Transverse colon (tissue), 4 donors: ENCODE measurements around the gene ARMC2. TPM values are rescaled to one million over a fixed set of nuclear protein-coding genes. Genes with fewer than 3 reads are reported as not detected.

Experiments
- DNase-seq: peaks from one replicate; pipeline ENCODE4 v3.0.0-alpha.2; 2019
- H3K27ac ChIP-seq, 4 donors: fragments of 200-600 bp; sonication (generic); 2 replicates each; pipeline ENCODE4 v1.5.1; 2016 to 2018; ENCODE audit warnings: inconsistent platforms in 4 of 4
- H3K27me3 ChIP-seq: fragments of 200-600 bp; sonication (generic); 2 replicates; pipeline ENCODE4 v1.5.1; 2017; ENCODE audit warnings: inconsistent platforms
- H3K36me3 ChIP-seq, 4 donors: fragments of 200-600 bp; sonication (generic); 2 replicates each; pipeline ENCODE4 v1.5.1; 2017 to 2019; ENCODE audit warnings: inconsistent platforms in 4 of 4
- H3K4me1 ChIP-seq, 4 donors: fragments of 200-600 bp; sonication (generic); 2 replicates each; pipeline ENCODE4 v1.5.1; 2017 to 2020; ENCODE audit warnings: inconsistent platforms in 4 of 4
- H3K4me3 ChIP-seq, 4 donors: fragments of 200-600 bp; sonication (generic); 1 replicate in 1 of 4; 2 replicates in 3 of 4; pipeline versions ENCODE4 v1.5.1 to v1.6.1; 2017 to 2019; ENCODE audit warnings: inconsistent platforms in 4 of 4
- H3K9me3 ChIP-seq, 2 donors: fragments of 200-600 bp; sonication (generic); 2 replicates each; pipeline ENCODE4 v1.5.1; 2017 to 2019; ENCODE audit warnings: inconsistent platforms in 2 of 2
- EP300 ChIP-seq: sonication (generic); formaldehyde crosslinking; IDR thresholded peaks from one replicate; pipeline ENCODE4 v1.6.1; 2017; ENCODE audit warnings: antibody characterized with exemption, low read depth
- POLR2A ChIP-seq: fragments of 450-650 bp; IDR thresholded peaks from one replicate; pipeline ENCODE4 v1.6.1; 2016; ENCODE audit warnings: antibody characterized with exemption, mild to moderate bottlenecking, moderate library complexity
- POLR2AphosphoS5 ChIP-seq, 3 donors: sonication (generic); formaldehyde crosslinking; IDR thresholded peaks; one replicate each; pipeline ENCODE4 v1.6.1; 2016; ENCODE audit warnings: antibody characterized with exemption in 3 of 3
- WGBS, 2 donors: methylation state at CpG; one replicate each; pipeline ENCODE4 v1.1.5; 2018; ENCODE audit warnings: low coverage in 1 of 2; 5-methylcytosine and 5-hydroxymethylcytosine counted together
- in situ Hi-C, 4 donors: fragments of 200-750 bp; cut with MboI; loops; one replicate each; pipeline versions ENCODE4 v1.15.0 to v1.15.1; 2017; ENCODE audit warnings: low sequenced_read_pairs in 3 of 4, low pct_ligation_motif_present in 1 of 4, low pct_unique_long_range_greater_than_20kb in 1 of 4
- intact Hi-C: fragments of 100-400 bp; cut with DNase I; formaldehyde crosslinking; loops from one replicate; pipeline ENCODE4 v1.15.1; 2023; ENCODE audit warnings: low total_unique reads
- total RNA-seq, 4 donors: library from RNA; depleted of rRNA; stranded (reverse); fragments of >200 nt; gene quantifications; one replicate each; pipeline ENCODE4 v1.1.0, GENCODE V29; 2016
- TF ChIP-seq, protein P1 (sequence below), 5 experiments: fragments of 200-600 bp in 3 of 5; fragments of 450-650 bp in 2 of 5; sonication (generic) in 3 of 5; IDR thresholded peaks; 1 replicate in 2 of 5; 2 replicates in 3 of 5; pipeline ENCODE4 v1.5.1; 2016 to 2017; ENCODE audit warnings: antibody characterized with exemption in 5 of 5, inconsistent platforms in 3 of 5, mild to moderate bottlenecking in 2 of 5, moderate library complexity in 1 of 5

Gene ARMC2
- total RNA-seq, 4 donors from 2014 or later: 2.0 to 7.5 (median 3.0) TPM

DNA sequence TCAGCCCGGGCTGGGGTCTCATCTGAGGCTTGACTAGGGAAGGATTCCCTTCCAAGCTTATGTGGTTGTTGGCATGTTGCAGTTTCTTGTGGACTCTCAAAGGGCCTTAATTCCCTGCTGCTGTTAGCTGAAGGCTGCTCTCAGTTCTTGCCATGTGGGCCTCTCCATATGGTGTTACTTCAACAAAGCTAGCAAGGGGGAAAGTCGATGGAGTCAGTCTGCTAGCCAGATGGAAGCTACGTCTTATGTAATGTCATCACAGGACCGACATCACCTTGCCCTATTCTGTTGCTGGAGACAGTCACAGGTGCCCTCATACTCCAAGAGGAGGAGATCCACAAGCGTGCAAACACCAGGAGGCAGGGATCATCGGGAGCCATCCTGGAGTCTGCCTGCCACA, 43.3 kb upstream of the ARMC2 start:
- DNase-seq: no peak
- no peaks in the 10 kb centered on the region for H3K9me3 ChIP-seq
- intact Hi-C loops: no loop called here
- in situ Hi-C loops: no loop called here
- TF ChIP-seq POLR2AphosphoS5 (IDR thresholded peaks at IDR 0.05) (no peak), EP300 (no peak), POLR2A (no peak)
- TF ChIP-seq, protein P1, sequence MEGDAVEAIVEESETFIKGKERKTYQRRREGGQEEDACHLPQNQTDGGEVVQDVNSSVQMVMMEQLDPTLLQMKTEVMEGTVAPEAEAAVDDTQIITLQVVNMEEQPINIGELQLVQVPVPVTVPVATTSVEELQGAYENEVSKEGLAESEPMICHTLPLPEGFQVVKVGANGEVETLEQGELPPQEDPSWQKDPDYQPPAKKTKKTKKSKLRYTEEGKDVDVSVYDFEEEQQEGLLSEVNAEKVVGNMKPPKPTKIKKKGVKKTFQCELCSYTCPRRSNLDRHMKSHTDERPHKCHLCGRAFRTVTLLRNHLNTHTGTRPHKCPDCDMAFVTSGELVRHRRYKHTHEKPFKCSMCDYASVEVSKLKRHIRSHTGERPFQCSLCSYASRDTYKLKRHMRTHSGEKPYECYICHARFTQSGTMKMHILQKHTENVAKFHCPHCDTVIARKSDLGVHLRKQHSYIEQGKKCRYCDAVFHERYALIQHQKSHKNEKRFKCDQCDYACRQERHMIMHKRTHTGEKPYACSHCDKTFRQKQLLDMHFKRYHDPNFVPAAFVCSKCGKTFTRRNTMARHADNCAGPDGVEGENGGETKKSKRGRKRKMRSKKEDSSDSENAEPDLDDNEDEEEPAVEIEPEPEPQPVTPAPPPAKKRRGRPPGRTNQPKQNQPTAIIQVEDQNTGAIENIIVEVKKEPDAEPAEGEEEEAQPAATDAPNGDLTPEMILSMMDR (IDR thresholded peaks at IDR 0.05): no peak
- H3K36me3 ChIP-seq: no peaks in the 10 kb centered on the region
- H3K4me1 ChIP-seq: peaks cover 0 to 21% (median 0%) of the 10 kb centered on the region in 4 donors
- no peaks in the 10 kb centered on the region for H3K27me3 ChIP-seq
- H3K4me3 ChIP-seq: no peak overlapping the region
- no peak overlapping the region for H3K27ac ChIP-seq
- WGBS, 2 donors: 100% methylated on average over 1 to 6 of the region's 6 CpGs

DNA sequence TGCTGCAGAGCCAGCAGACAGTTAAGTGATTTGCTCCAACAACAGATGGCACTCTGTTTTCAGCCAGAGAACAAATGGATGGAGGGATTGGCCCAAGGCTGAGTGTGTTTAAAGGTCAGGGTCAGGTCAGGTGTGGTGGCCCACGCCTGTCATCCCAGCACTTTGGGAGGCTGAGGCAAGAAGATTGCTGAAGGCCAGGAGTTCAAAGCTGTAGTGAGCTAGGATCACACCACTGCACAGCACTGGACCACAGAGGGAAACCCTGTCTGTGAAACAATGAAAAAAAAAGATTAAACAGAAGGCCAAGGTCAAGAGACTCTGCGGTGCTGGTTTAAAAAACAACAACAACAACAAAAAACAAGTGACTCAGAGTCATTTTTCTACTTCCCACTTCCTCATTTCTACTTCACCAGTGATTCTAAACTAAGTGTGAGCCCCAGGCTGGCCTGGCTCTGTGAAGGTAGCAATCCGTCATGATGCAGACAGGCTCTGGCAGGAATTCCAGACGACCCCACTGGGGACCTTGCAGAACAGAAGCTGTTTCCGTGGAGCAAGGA, 42.5 kb upstream of the ARMC2 start:
- Histone ChIP-seq H3K27ac (peak overlapping the region in 2 of 4 donors; percentile 8 to 10), H3K36me3 (no peaks in the 10 kb centered on the region), H3K9me3 (no peaks in the 10 kb centered on the region), H3K4me3 (no peak overlapping the region), H3K4me1 (peaks cover 0 to 15% (median 0%) of the 10 kb centered on the region in 4 donors), H3K27me3 (no peaks in the 10 kb centered on the region)
- 43 to 55% methylated on average over 5 of the region's 5 CpGs for WGBS, 2 donors
- no peak for TF ChIP-seq POLR2AphosphoS5 (IDR thresholded peaks at IDR 0.05)
- TF ChIP-seq, protein P1 (IDR thresholded peaks at IDR 0.05): no peak
- TF ChIP-seq POLR2A: no peak
- no peak for TF ChIP-seq EP300
- DNase-seq: no peak
- intact Hi-C loops: no loop called here
- in situ Hi-C loops: no loop called here

DNA sequence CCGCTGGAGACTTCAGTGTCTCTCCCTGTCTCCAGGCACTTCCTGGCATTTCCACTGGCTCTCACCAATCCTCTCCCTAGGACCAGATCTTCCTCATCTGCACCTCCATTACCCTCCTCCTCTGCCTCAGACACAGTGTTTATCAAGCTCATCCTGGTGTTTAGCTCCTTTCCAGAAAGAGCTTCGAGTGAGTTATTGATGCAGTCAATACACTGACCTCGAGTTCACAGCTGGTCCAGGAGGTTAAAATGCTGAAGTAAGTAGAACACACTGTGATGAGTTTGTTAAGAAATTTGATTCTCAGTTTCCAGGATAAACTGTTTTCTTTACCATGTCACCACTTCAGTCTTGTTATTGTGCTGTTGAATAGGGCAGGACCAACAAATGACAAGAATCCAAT, 42.1 kb upstream of the ARMC2 start:
- 46 to 65% methylated on average over 2 to 3 of the region's 3 CpGs for whole genome bisulfite sequencing, 2 donors
- H3K27ac ChIP-seq: peak overlapping the region in 2 of 4 donors; percentile 8 to 10
- DNase-seq: no peak
- no peaks in the 10 kb centered on the region for H3K9me3 ChIP-seq
- no peaks in the 10 kb centered on the region for H3K36me3 ChIP-seq
- H3K4me1 ChIP-seq: peaks cover 0 to 11% (median 0%) of the 10 kb centered on the region in 4 donors
- H3K27me3 ChIP-seq: no peaks in the 10 kb centered on the region
- intact Hi-C loops: no loop called here
- TF ChIP-seq POLR2A (no peak), EP300 (no peak), POLR2AphosphoS5 (IDR thresholded peaks at IDR 0.05) (no peak)
- TF ChIP-seq, protein P1 (IDR thresholded peaks at IDR 0.05): no peak
- H3K4me3 ChIP-seq: no peak overlapping the region
- in situ Hi-C loops: no loop called here

DNA sequence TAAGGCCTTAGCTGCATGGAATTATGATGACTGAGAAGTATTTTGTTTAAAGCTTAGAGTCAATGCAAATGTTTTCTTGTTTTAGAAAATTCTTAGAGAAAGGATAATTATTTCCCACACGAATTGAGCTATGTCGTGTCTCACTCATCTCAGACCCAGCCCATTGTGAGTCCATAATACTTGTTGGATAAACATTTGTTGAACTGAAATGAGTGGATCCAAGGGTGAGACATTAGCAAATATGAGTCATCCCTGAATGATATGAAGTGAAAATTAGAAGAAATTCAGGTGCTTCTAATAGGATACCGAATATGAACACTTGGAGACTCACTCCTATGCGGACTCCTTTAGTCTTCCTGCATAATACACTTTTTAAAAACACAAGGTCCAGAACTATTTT, 41.6 kb upstream of the ARMC2 start:
- peaks cover 0 to 11% (median 0%) of the 10 kb centered on the region in 4 donors for H3K4me1 ChIP-seq
- TF ChIP-seq EP300 (no peak), POLR2A (no peak), POLR2AphosphoS5 (IDR thresholded peaks at IDR 0.05) (no peak)
- TF ChIP-seq, protein P1 (IDR thresholded peaks at IDR 0.05): no peak
- H3K4me3 ChIP-seq: no peak overlapping the region
- no peaks in the 10 kb centered on the region for H3K36me3 ChIP-seq
- WGBS, 2 donors: 86 to 90% methylated on average over 4 of the region's 4 CpGs
- intact Hi-C loops: no loop called here
- H3K27ac ChIP-seq: no peak overlapping the region
- no peaks in the 10 kb centered on the region for H3K27me3 ChIP-seq
- DNase-seq: no peak
- in situ Hi-C loops: no loop called here
- no peaks in the 10 kb centered on the region for H3K9me3 ChIP-seq
